GM12875 (cell line): ENCODE data around the gene KLHL22.
A peak's percentile ranks its signal among the peaks of the same experiment; 100 is the strongest.
"Not testable (repeated sequence)": the region's sequence is repeated elsewhere in the genome, so short reads cannot be mapped to it uniquely, and the experiment has no call there.

Experiments used
- H3K4me3 ChIP-seq: one replicate; pipeline ENCODE4 v1.5.1; 2011; ENCODE audit warnings: low read depth, low read length, control low read depth
- CTCF ChIP-seq: IDR thresholded peaks from 2 replicates; pipeline ENCODE4 v1.5.1; 2011; ENCODE audit warnings: low read depth, mild to moderate bottlenecking, control low read depth, inconsistent platforms, low read length, moderate library complexity, borderline replicate concordance; ENCODE audit not compliant: insufficient read depth

Gene KLHL22

GRCh38 chr22:20420157-20420842 lies 75.3 kb downstream of the KLHL22 start:
- no peak overlapping the region for H3K4me3 ChIP-seq
- TF ChIP-seq CTCF, result no peak

- no peak for TF ChIP-seq CTCF
- no peak overlapping the region for H3K4me3 ChIP-seq
These were observed 76.0 kb downstream of the KLHL22 start for GRCh38 chr22:20419664-20419951.

- H3K4me3 ChIP-seq, result peak overlapping the region; percentile 42
- peak; percentile 83 for TF ChIP-seq CTCF
These were observed 77.3 kb downstream of the KLHL22 start for GRCh38 chr22:20418211-20418788.

- not testable (repeated sequence) for H3K4me3 ChIP-seq
These were observed 79.9 kb downstream of the KLHL22 start for GRCh38 chr22:20415699-20416098.

- not testable (repeated sequence) for H3K4me3 ChIP-seq
These were observed 80.4 kb downstream of the KLHL22 start for GRCh38 chr22:20415241-20415640.

- no peak for TF ChIP-seq CTCF
- no peak overlapping the region for H3K4me3 ChIP-seq
These were observed 81.1 kb downstream of the KLHL22 start for GRCh38 chr22:20414450-20414849.

GRCh38 chr22:20414059-20414440 lies 81.5 kb downstream of the KLHL22 start:
- no peak overlapping the region for H3K4me3 ChIP-seq
- TF ChIP-seq CTCF, result no peak

GRCh38 chr22:20413217-20414058 lies 82.2 kb downstream of the KLHL22 start:
- no peak for TF ChIP-seq CTCF
- H3K4me3 ChIP-seq, result no peak overlapping the region
